Astrocyte (in vitro differentiated cells and primary cell): Measurements from ENCODE around the gene METTL1. TPM values are rescaled to one million over a fixed set of nuclear protein-coding genes. Genes with fewer than 3 reads are reported as not detected.

Experiments
- DNase-seq: peaks from one replicate; pipeline ENCODE4 v3.0.0-alpha.2; 2010; ENCODE audit warnings: low read depth
- FAIRE-seq: peaks from 2 replicates; lab custom pipeline; 2011; peaks lifted over from hg19 to GRCh38; lab: Jason Lieb, UNC
- H2AFZ ChIP-seq: 2 replicates; pipeline ENCODE4 v1.6.0; 2012; ENCODE audit warnings: low read depth, low read length, inconsistent platforms
- H3K27ac ChIP-seq: 2 replicates; pipeline ENCODE4 v1.5.1; 2011; ENCODE audit warnings: low read depth, low read length, inconsistent platforms
- H3K27me3 ChIP-seq: 2 replicates; pipeline ENCODE4 v1.6.0; 2011; ENCODE audit warnings: low read length, inconsistent platforms; ENCODE audit not compliant: insufficient read depth
- H3K36me3 ChIP-seq: 2 replicates; pipeline ENCODE4 v1.5.1; 2011; ENCODE audit warnings: low read length, inconsistent platforms; ENCODE audit not compliant: insufficient read depth
- H3K4me1 ChIP-seq: 2 replicates; pipeline ENCODE4 v1.5.1; 2011; ENCODE audit warnings: low read length, inconsistent platforms; ENCODE audit not compliant: insufficient read depth
- H3K4me2 ChIP-seq: 2 replicates; pipeline ENCODE4 v1.6.0; 2012; ENCODE audit warnings: low read length, inconsistent platforms
- H3K4me3 ChIP-seq: 2 replicates; pipeline ENCODE4 v1.5.1; 2011; ENCODE audit warnings: low read depth, mild to moderate bottlenecking, low read length, inconsistent platforms; ENCODE audit not compliant: insufficient read depth
- H3K79me2 ChIP-seq: 2 replicates; pipeline ENCODE4 v1.6.0; 2012; ENCODE audit warnings: mild to moderate bottlenecking, low read length, inconsistent platforms; ENCODE audit not compliant: insufficient read depth
- H3K9ac ChIP-seq: 2 replicates; pipeline ENCODE4 v1.6.0; 2012; ENCODE audit warnings: mild to moderate bottlenecking, low read length, inconsistent platforms
- H3K9me3 ChIP-seq: 2 replicates; pipeline ENCODE4 v1.5.1; 2012; ENCODE audit warnings: low read depth, mild to moderate bottlenecking, low read length, inconsistent platforms; ENCODE audit not compliant: insufficient read depth
- H4K20me1 ChIP-seq: 2 replicates; pipeline ENCODE4 v1.6.0; 2012; ENCODE audit warnings: low read length, inconsistent platforms; ENCODE audit not compliant: insufficient read depth
- H3K27ac Mint-ChIP-seq: one replicate; pipeline ENCODE4 v1.8.0; 2021; ENCODE audit warnings: mild to moderate bottlenecking, mixed read lengths; ENCODE audit not compliant: unreplicated experiment
- H3K27me3 Mint-ChIP-seq: one replicate; pipeline ENCODE4 v1.8.0; 2021; ENCODE audit warnings: low read depth, mixed read lengths; ENCODE audit not compliant: unreplicated experiment
- H3K36me3 Mint-ChIP-seq: one replicate; pipeline ENCODE4 v1.8.0; 2021; ENCODE audit warnings: low read depth, mixed read lengths; ENCODE audit not compliant: unreplicated experiment
- H3K4me1 Mint-ChIP-seq: one replicate; pipeline ENCODE4 v1.8.0; 2021; ENCODE audit warnings: low read depth, mixed read lengths; ENCODE audit not compliant: unreplicated experiment
- H3K4me3 Mint-ChIP-seq: one replicate; pipeline ENCODE4 v1.8.0; 2021; ENCODE audit warnings: mild to moderate bottlenecking, moderate library complexity, mixed read lengths; ENCODE audit not compliant: unreplicated experiment
- H3K9me3 Mint-ChIP-seq: one replicate; pipeline ENCODE4 v1.8.0; 2021; ENCODE audit warnings: mild to moderate bottlenecking, mixed read lengths; ENCODE audit not compliant: unreplicated experiment
- EZH2 ChIP-seq: IDR thresholded peaks from 2 replicates; pipeline ENCODE4 v1.6.1; 2012; ENCODE audit warnings: mild to moderate bottlenecking, low read length, inconsistent platforms; ENCODE audit not compliant: insufficient read depth
- total RNA-seq: library from RNA; stranded (reverse); gene quantifications from 2 replicates; pipeline ENCODE4 v1.2.1, GENCODE V29; 2021
- TF ChIP-seq, protein P1 (sequence below): IDR thresholded peaks from 2 replicates; pipeline ENCODE4 v1.5.1; 2011; ENCODE audit warnings: low read depth, mild to moderate bottlenecking, inconsistent platforms, low read length, moderate library complexity; ENCODE audit not compliant: insufficient read depth

METTL1 gene
- total RNA-seq, 1 donor from 2014 or later: 21.1 TPM

DNA sequence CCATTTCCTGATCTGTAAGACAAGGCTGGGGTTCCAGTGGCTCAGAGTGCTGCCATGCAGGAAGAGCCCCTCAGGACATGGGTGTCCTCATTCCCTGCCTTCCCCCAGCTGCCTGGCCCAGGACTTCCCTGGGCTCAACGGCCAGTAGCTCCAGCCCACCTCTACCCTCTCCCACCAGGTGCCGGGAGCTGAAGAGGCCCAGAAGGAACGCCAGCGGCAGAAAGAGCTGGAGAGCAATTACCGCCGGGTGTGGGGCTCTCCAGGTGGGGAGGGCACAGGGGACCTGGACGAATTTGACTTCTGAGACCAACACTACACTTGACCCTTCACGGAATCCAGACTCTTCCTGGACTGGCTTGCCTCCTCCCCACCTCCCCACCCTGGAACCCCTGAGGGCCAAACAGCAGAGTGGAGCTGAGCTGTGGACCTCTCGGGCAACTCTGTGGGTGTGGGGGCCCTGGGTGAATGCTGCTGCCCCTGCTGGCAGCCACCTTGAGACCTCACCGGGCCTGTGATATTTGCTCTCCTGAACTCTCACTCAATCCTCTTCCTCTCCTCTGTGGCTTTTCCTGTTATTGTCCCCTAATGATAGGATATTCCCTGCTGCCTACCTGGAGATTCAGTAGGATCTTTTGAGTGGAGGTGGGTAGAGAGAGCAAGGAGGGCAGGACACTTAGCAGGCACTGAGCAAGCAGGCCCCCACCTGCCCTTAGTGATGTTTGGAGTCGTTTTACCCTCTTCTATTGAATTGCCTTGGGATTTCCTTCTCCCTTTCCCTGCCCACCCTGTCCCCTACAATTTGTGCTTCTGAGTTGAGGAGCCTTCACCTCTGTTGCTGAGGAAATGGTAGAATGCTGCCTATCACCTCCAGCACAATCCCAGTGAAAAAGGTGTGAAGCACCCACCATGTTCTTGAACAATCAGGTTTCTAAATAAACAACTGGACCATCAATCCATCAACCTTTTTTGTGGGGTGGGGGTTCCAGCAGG, 51.0 kb downstream of the METTL1 start:
- no peak overlapping the region for H3K27ac ChIP-seq
- no peak overlapping the region for H2AFZ ChIP-seq
- FAIRE-seq (no peak), DNase-seq (no peak)
- peaks cover 31% of the 10 kb centered on the region for H3K36me3 Mint-ChIP-seq
- no peaks in the 10 kb centered on the region for H4K20me1 ChIP-seq
- H3K4me2 ChIP-seq: no peak overlapping the region
- no peak overlapping the region for H3K27ac Mint-ChIP-seq
- no peak overlapping the region for H3K4me3 ChIP-seq
- H3K36me3 ChIP-seq: peaks cover 31% of the 10 kb centered on the region
- H3K9me3 Mint-ChIP-seq: no peaks in the 10 kb centered on the region
- H3K4me1 ChIP-seq: no peaks in the 10 kb centered on the region
- H3K79me2 ChIP-seq: no peaks in the 10 kb centered on the region
- H3K4me1 Mint-ChIP-seq: no peaks in the 10 kb centered on the region
- peaks cover 28% of the 10 kb centered on the region for H3K27me3 Mint-ChIP-seq
- H3K9me3 ChIP-seq: no peaks in the 10 kb centered on the region
- H3K9ac ChIP-seq: no peak overlapping the region
- no peak overlapping the region for H3K4me3 Mint-ChIP-seq
- peaks cover 3% of the 10 kb centered on the region for H3K27me3 ChIP-seq
- TF ChIP-seq, protein P1, sequence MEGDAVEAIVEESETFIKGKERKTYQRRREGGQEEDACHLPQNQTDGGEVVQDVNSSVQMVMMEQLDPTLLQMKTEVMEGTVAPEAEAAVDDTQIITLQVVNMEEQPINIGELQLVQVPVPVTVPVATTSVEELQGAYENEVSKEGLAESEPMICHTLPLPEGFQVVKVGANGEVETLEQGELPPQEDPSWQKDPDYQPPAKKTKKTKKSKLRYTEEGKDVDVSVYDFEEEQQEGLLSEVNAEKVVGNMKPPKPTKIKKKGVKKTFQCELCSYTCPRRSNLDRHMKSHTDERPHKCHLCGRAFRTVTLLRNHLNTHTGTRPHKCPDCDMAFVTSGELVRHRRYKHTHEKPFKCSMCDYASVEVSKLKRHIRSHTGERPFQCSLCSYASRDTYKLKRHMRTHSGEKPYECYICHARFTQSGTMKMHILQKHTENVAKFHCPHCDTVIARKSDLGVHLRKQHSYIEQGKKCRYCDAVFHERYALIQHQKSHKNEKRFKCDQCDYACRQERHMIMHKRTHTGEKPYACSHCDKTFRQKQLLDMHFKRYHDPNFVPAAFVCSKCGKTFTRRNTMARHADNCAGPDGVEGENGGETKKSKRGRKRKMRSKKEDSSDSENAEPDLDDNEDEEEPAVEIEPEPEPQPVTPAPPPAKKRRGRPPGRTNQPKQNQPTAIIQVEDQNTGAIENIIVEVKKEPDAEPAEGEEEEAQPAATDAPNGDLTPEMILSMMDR: no peak
- no peak for TF ChIP-seq EZH2

DNA sequence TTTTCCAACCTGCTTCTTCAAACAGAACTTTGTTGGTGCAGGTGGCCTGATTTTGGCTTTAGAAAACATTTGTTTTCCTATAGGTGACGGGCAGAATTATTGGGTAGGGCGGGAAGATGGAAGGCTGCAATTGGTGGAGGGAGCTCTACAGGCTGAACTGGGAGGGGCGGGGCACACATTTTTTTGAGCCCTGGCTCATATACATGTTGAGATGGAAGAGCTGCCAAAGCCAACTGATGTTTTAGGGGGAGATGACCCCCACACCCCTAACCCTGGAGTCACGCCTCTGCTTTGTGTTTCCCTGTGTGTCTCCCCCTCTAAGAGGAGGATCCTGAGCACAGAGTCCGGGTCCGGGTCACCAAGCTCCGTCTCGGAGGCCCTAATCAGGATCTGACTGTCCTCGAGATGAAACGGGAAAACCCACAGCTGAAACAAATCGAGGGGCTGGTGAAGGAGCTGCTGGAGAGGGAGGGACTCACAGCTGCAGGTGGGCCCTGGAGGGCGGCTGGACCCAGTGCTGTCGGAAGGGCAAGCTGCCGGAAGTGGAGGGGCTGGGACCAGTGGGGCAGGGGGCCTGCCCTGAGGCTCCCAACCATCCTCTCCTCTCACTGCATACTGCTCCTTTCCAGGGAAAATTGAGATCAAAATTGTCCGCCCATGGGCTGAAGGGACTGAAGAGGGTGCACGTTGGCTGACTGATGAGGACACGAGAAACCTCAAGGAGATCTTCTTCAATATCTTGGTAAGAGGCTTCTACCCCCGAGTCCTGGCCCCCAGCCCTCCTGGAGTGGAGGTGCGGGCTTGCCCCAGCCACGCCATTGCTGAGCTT, 51.9 kb downstream of the METTL1 start:
- no peaks in the 10 kb centered on the region for H3K4me1 Mint-ChIP-seq
- H3K4me2 ChIP-seq: no peak overlapping the region
- H3K4me1 ChIP-seq: no peaks in the 10 kb centered on the region
- DNase-seq: no peak
- H3K36me3 ChIP-seq: peaks cover 35% of the 10 kb centered on the region
- H3K9me3 Mint-ChIP-seq: no peaks in the 10 kb centered on the region
- H3K36me3 Mint-ChIP-seq: peaks cover 35% of the 10 kb centered on the region
- H3K9me3 ChIP-seq: no peaks in the 10 kb centered on the region
- no peak overlapping the region for H3K4me3 Mint-ChIP-seq
- FAIRE-seq: no peak
- peaks cover 24% of the 10 kb centered on the region for H3K27me3 Mint-ChIP-seq
- H3K79me2 ChIP-seq: no peaks in the 10 kb centered on the region
- TF ChIP-seq EZH2: no peak
- TF ChIP-seq, protein P1: no peak
- H3K27me3 ChIP-seq: peaks cover 3% of the 10 kb centered on the region
- H2AFZ ChIP-seq: no peak overlapping the region
- H3K27ac Mint-ChIP-seq: no peak overlapping the region
- H3K27ac ChIP-seq: no peak overlapping the region
- no peaks in the 10 kb centered on the region for H4K20me1 ChIP-seq
- H3K9ac ChIP-seq: no peak overlapping the region
- no peak overlapping the region for H3K4me3 ChIP-seq
